SK-N-SH treated with all-trans-retinoic acid at 6 μM for 48 hours (cell line): ENCODE data around the gene RNFT2.

ENCODE experiments used
- CSDC2 ChIP-seq: fragments of 250-450 bp; sonication (Bioruptor Pico); IDR thresholded peaks from 2 replicates; pipeline ENCODE4 v1.5.0; 2020; ENCODE audit warnings: mild to moderate bottlenecking, moderate library complexity
- OSR1 ChIP-seq: fragments of 250-450 bp; sonication (Bioruptor Pico); IDR thresholded peaks from 2 replicates; pipeline ENCODE4 v1.8.0; 2022; ENCODE audit warnings: moderate library complexity, mild to moderate bottlenecking, inconsistent platforms
- PATZ1 ChIP-seq: fragments of 250-450 bp; sonication (Bioruptor Pico); IDR thresholded peaks from 2 replicates; pipeline ENCODE4 v1.8.0; 2020; ENCODE audit warnings: mild to moderate bottlenecking, moderate library complexity, borderline replicate concordance
- POU6F1 ChIP-seq: fragments of 250-450 bp; sonication (Bioruptor Pico); IDR thresholded peaks from 2 replicates; pipeline ENCODE4 v1.8.0; 2021; ENCODE audit warnings: low read depth, mild to moderate bottlenecking, moderate library complexity, borderline replicate concordance
- SNAI2 ChIP-seq: fragments of 250-450 bp; sonication (Bioruptor Pico); IDR thresholded peaks from 2 replicates; pipeline ENCODE4 v1.5.0; 2020; ENCODE audit warnings: mild to moderate bottlenecking, moderate library complexity
- TCF4 ChIP-seq: fragments of 250-450 bp; sonication (Bioruptor Pico); IDR thresholded peaks from 2 replicates; pipeline ENCODE4 v1.8.0; 2021; ENCODE audit warnings: mild to moderate bottlenecking, moderate library complexity, borderline replicate concordance
- ZFP3 ChIP-seq: fragments of 250-450 bp; sonication (Bioruptor Pico); IDR thresholded peaks from 2 replicates; pipeline ENCODE4 v1.5.0; 2020; ENCODE audit warnings: mild to moderate bottlenecking, moderate library complexity
- ZFP30 ChIP-seq: fragments of 450-650 bp; formaldehyde crosslinking; IDR thresholded peaks from 2 replicates; pipeline ENCODE4 v1.5.0; 2022; ENCODE audit warnings: mild to moderate bottlenecking, moderate library complexity
- ZNF565 ChIP-seq: fragments of 450-650 bp; formaldehyde crosslinking; conservative IDR thresholded peaks from 2 replicates; pipeline ENCODE4 v1.5.0; 2020; ENCODE audit warnings: low read depth, mild to moderate bottlenecking, moderate library complexity
- ZNF70 ChIP-seq: fragments of 450-650 bp; formaldehyde crosslinking; IDR thresholded peaks from 2 replicates; pipeline ENCODE4 v1.5.0; 2020; ENCODE audit warnings: mild to moderate bottlenecking, moderate library complexity
- ZNF8 ChIP-seq: fragments of 450-650 bp; formaldehyde crosslinking; IDR thresholded peaks from 2 replicates; pipeline ENCODE4 v1.5.0; 2020; ENCODE audit warnings: mild to moderate bottlenecking, moderate library complexity

- TF ChIP-seq OSR1 (CRISPR knock-in tag) (no peak), ZNF8 (CRISPR knock-in tag) (no peak), CSDC2 (CRISPR knock-in tag) (no peak), POU6F1 (CRISPR knock-in tag) (no peak), PATZ1 (CRISPR knock-in tag) (no peak), ZFP30 (CRISPR knock-in tag) (no peak), ZFP3 (no peak), TCF4 (CRISPR knock-in tag) (no peak), ZNF70 (CRISPR knock-in tag) (no peak), SNAI2 (CRISPR knock-in tag) (no peak), ZNF565 (CRISPR knock-in tag) (no peak)
These were observed 10.9 kb upstream of the RNFT2 start for GRCh38 chr12:116727261-116727660.
